GM19240 (cell line): ENCODE measurements around the gene WNT10A.

Source experiments
- DNase-seq: peaks from one replicate; pipeline ENCODE4 v3.0.0; 2011; ENCODE audit warnings: low spot score; ENCODE audit not compliant: insufficient read length

The WNT10A gene

DNA sequence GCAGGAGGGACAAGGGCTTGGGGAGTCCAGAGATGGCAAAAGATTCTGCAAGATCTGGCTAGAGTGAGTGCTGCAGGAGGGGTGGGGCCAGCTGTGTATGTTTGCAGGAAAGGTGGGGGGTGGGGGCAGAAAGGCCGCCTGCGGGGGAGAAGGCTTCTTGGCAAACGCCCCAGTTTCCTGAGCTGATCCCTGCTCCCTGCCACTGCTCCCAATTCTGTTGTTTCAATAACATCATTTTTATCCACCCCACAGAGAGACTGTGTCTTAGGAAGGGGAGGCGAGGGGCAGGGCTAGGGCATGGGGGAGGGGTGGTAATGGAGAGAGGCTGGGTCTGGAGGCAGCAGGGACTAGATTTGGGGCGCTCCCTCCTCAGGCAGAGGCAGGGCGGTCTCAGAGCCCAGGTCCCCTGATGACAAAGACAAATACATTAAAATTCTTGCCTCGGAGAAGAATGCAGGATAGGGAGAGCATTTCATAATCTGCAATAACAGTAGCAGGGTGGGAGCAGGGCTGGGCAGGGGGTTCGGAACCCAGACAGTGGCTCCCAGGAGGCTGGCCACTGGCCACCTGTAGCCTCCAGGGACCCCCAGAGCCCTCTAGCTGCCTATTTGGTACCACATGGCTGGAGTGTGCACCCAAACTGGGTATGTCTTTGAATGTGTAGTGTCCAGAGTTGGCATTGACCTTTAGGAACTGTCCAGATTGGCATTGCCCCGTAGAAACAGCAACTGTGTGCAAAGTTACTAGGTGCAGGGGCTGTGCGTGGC is 23.1 kb upstream of the WNT10A start:
- no peak for DNase-seq

DNA sequence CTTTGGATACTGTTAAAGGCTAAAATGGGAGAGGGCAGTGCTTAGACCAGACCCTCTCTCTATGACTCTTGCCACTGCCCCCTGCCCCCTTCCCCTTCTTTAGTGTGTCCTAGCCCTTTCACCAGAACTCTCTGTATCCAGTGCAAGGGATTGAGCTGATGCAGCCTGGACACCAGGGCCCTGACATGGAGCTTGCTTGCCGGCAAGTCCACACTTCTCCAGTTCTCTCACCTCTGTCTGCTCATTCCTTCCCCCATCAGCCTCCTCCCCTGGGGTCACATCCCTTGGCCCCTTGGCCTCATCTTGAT is 22.6 kb upstream of the WNT10A start:
- no peak for DNase-seq

DNA sequence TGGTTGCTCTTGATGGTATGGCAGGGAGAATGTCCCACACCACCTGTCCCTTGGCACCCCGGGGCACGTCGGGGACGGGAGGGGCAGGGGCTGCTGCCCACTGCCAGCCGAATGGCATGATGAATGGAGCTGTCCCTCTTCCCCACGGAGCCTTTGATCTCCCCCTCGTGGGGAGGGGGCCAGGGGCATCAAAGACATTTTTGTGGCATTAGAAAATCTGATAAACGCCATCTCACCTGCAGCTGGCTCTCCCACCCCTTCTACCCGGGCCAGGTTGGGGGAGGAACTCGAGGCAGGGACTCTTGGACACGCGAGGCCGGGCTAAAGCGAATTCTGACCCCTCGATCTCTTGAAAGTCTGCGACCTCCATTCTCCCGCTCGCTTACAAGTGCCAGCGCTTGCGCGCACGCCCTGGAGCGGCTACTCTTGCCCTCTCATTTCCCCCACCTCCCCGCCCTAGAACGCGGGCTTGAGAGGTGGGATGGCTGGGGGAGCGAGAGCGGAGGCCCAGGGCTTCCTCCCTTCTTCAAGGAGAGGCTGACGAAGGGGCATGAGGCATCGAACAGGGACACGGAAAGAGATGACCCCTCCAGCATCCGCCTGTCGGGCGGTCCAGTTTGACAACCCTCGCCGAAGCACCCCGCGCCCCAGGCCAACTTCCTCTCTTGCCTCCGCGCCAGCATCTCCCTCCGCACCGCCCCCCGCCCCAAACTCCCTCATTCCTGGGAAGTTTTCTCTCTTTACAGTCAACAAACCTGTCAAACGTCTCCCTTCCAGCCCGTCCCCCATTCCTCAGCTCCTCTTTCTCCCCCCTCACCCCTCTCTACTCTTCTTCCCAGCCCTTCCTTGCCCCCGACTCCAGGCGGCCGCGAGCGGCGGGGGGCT is 21.7 kb upstream of the WNT10A start:
- no peak for DNase-seq

DNA sequence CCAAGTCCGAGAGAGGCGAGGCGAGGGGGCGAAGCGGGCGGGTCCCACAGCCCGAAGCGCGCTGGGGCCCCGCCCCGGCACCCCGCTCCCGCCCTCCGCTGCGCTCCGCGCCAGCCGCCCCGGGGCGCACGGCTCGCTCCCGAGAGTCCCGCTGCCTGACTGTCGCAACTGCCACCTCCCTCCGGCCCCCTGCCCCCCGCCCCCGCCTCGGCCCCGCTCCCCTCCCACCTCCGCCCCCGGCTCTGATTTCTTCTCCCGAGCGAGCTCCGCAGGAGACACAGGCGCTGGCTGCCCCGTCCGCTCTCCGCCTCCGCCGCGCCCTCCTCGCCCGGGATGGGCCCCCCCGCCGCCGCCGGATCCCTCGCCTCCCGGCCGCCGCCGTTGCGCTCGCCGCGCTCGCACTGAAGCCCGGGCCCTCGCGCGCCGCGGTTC is 21.1 kb upstream of the WNT10A start, which contains the start of gene WNT6:
Gene WNT6 (plus strand): TSS at position 250 of the 432 bp plus-strand sequence. CDS start 233 bp downstream, outside the sequence.
- no peak for DNase-seq

DNA sequence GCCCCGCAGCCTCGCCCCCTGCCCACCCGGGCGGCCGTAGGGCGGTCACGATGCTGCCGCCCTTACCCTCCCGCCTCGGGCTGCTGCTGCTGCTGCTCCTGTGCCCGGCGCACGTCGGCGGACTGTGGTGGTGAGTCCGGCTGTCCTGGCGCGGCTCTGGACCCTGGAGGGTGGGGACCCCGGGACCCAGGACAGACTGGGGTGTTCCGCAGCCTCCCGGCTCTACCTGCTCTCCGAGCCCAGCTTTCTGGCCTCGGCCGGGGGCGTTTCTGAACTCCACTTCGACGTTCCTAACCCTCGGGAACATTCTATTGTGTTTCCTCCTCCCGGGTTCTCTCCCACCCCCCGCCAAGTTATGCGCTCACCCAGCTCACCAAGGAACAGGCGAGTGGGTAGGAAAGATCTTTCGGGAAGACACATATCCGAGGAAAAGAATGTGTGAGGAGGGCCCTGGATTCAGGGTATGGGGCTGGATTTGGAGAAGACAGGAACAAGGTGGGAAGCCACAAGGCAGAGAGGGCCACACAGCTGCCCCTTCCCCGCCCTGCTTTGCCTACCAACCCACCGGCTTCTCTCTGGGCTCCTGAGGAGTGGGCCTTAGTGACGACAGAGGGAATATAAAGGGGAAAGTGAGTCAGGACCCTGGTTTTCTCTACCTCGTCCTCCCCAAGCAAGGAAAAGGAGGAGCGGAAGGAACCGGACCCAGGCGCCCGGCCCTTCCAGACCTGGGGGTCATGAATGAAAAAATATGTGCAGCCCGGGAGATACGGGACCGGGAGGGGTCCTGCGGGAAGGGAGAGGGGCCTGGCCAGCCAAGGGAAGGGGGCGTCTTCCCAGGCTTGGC is 20.4 kb upstream of the WNT10A start:
- no peak for DNase-seq

DNA sequence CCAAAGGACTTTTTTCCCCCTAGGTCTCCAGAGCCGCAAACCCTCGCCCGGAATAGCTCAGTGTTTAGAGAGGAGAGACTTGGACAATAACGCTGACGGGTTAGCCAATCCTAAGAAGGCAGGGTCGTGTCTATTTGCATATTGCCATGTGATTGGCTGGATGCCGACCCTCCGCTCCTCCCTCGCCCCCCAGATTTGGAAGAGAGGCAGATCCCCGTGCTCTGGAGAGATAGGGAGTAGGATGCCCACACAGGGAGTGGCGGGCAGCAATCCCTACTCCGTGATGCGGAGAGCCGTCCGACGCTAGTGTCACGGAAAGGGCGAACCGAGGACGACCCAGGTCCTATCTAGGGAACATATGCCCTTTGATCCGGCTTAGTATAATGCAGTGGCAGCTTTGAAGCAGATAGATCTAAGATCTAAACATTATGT is 19.7 kb upstream of the WNT10A start:
- no peak for DNase-seq

DNA sequence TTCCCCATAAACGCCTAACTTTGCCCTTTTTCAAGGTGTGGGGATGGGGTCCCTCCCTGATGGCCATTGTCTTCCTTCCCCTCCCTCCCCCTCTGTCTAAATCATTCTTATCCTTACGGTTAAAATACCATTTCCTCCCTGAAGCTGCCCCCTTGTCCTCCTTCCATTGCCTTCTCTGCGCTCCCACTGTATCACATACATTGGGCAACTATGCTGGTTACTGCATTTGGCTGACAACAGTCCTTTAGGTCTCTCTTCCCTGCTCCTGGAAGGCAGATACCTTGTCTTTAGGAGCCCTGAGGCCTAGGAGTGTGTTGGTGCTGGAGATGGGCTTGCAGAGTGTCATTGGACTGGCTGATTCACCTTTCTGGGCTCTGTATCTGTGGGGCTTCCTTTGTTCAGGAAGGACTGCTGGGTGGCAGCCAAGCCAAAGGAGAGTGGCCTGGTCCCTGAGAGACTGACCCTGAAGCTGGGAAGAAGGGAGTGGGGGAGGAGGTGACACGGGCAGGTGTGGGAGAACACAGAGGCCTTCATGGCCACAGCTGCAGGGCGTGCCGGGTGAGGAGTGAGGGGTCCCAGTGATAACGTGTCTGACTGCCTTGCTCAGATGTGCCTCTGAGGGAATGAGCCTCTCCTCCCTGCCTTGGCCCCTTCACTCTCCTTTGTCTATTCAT is 18.9 kb upstream of the WNT10A start:
- DNase-seq: no peak

DNA sequence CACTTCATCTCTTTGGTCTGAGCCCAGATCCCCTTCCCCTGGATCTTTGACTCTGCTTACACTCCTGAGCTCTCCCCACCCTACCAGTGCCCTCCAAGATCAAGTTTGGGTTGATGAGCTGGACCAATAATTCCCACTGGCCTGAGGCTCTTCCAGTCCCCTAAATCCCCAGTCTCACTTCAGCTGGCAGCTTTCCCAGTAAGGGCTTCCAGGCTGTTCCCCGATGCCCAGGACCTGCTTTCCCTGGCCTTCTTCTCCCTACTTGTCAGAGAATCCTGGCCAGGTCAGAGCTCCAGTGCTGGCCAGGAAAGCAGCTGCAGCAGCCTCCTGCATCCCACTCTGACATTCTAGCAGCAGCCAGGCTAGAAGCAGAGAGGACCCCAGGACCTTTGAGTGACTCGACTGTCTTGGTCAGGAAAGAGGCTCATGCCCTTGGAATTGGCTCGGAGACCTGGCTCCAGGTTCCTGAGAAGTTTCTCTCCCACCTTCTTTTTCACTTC is 17.6 kb upstream of the WNT10A start:
- DNase-seq: no peak

DNA sequence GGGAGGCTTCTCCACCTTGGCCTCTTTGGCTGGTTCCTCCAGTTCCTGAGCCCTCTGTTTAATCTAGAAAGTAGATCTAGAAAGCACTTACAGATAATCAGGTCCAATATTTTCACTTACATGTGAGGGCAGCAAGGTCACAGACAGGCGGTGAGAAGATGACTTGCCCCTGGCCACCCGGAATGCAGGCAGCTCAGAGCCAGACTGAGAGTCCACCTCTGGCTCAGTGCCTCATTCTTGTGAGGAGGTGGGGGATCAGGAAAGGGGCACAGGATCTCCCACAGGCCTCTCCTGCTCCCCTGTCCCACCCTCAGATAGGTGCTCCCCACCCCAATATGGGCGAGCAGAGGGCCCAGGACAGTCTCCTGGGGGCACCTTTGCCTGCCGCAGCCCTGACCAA is 15.3 kb upstream of the WNT10A start:
- DNase-seq: no peak

DNA sequence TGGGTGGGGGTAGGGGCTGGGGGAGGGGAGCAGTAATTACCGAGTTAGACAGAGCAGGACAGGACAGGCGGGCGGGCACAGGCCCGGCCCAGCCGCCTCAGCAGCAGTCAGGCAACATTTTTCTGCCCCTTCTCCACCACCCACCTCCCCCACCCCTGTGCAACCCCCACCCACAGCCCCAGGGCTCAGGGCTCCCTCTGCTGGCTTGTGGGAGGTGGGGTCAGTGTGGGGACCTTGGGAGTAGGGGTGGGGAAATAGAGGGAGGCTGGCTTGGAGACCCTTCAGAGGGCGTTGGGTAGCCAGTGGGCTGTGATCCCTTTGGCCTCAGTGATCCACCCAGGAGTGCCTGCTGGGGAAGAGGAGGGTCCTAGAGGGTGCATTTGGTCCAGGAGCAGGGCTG is 14.7 kb upstream of the WNT10A start:
- DNase-seq: no peak

DNA sequence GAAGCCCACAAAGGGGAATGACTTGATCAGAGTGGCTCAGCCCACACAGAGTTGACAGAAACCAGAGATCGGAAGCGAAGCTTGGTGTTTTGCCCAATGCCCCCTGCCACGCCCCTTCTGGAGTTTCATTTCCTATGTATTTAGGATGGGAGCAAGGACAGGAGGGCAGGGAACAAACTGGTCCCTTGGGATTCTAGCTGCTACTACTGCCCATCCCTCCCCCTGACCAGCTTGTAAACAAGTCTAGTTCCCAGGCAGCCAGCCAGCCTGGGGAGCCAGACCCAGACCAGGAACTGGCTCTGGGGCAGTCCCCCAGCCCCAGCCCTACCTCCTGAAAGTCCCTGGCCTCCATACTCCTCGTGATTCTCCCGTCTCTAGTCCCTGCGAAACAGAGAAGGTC is 12.8 kb upstream of the WNT10A start:
- no peak for DNase-seq

DNA sequence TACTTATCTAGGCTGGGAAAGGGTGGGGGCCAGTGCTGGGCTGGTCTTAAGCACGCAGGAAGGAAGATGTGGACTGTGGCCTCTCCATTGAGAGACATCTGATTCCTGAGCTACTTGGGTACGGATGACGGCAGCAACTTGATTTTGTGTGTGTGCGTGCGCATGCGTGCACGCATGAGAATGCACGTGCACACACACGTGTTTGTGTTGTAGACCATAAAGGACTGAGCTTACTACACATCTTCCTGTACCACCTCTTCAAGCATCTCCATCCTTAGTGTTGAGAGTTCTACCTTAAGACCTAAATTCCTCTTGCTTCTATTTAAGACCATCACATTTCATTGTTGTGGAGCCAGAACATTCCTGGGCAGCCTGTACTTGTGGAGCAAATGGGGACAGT is 11.6 kb upstream of the WNT10A start:
- DNase-seq: no peak

DNA sequence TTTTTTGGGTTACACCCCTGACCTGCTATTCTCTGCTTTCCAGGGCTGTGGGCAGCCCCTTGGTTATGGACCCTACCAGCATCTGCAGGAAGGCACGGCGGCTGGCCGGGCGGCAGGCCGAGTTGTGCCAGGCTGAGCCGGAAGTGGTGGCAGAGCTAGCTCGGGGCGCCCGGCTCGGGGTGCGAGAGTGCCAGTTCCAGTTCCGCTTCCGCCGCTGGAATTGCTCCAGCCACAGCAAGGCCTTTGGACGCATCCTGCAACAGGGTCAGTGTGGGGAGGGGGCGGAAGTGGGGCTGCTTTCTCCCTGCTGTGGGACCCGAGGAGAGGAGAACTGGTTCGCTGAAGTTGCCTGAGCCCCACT is 9.7 kb upstream of the WNT10A start:
- no peak for DNase-seq

DNA sequence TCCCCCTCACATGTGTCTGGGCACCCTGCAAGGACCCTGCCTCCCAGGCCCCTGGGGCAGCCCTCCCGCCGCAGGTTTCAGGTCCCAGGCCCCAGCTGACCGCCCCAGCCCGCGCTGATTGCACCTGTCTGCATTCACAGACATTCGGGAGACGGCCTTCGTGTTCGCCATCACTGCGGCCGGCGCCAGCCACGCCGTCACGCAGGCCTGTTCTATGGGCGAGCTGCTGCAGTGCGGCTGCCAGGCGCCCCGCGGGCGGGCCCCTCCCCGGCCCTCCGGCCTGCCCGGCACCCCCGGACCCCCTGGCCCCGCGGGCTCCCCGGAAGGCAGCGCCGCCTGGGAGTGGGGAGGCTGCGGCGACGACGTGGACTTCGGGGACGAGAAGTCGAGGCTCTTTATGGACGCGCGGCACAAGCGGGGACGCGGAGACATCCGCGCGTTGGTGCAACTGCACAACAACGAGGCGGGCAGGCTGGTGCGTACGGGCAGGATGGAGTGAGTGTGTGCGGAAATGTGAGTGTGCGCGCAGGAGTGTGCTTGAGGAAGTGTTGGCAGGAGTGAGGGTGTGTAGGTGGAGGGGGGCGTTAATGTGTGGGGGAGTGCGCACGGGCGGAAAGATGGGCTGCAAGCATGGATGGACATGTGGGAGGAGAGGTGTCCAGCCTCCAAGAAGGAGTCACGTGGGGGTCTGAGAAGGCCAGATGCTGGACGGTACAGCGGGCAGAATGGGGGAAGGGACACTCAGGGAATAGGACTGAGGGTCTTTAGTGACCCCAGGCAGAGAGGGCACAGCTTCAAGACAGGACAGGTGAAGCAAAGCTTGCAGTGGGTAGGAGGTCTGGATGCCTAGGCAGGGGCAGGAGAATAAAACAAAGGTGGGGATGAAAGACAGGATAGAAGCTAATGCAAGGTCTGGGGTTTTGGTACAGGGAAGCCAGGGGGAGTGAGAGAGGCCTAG is 9.0 kb upstream of the WNT10A start:
- no peak for DNase-seq

DNA sequence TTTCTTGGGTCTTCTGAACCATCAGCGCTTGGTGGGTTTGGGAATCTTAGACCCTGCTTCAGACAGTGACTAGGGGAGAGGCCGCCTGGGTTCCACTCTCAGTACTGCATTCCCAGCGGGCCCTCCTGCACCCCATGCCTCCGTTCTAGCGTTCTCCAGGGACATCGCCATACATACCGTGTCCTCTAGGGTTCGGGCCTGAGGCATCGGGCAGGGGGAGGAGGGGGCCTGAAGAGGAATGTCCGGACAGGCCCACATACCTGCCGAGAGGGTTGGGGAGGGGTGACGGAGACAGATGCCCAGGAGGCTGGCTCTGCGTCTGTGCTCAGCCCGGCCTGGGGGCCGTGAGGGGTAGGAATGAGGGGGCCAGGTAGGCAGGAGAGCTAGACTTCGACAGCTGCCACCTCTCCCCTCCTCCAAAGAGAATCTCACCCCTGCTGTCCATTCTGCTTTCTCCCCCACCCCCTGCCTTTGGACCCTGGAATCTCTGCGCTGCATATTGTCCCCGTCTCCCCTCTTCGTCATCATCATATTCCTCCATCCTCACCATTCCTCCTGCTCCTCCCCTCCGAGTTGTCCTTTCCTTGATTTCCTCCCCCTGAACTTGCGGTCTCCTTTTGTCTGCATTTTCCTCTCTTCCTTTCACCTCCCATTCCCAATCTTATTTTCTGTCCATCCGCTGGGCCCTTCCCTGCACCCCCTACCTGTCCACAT is 7.8 kb upstream of the WNT10A start:
- DNase-seq: no peak

DNA sequence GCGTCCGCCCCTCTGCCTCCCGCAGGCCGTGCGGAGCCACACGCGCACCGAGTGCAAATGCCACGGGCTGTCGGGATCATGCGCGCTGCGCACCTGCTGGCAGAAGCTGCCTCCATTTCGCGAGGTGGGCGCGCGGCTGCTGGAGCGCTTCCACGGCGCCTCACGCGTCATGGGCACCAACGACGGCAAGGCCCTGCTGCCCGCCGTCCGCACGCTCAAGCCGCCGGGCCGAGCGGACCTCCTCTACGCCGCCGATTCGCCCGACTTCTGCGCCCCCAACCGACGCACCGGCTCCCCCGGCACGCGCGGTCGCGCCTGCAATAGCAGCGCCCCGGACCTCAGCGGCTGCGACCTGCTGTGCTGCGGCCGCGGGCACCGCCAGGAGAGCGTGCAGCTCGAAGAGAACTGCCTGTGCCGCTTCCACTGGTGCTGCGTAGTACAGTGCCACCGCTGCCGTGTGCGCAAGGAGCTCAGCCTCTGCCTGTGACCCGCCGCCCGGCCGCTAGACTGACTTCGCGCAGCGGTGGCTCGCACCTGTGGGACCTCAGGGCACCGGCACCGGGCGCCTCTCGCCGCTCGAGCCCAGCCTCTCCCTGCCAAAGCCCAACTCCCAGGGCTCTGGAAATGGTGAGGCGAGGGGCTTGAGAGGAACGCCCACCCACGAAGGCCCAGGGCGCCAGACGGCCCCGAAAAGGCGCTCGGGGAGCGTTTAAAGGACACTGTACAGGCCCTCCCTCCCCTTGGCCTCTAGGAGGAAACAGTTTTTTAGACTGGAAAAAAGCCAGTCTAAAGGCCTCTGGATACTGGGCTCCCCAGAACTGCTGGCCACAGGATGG is 7.1 kb upstream of the WNT10A start:
- DNase-seq: no peak

DNA sequence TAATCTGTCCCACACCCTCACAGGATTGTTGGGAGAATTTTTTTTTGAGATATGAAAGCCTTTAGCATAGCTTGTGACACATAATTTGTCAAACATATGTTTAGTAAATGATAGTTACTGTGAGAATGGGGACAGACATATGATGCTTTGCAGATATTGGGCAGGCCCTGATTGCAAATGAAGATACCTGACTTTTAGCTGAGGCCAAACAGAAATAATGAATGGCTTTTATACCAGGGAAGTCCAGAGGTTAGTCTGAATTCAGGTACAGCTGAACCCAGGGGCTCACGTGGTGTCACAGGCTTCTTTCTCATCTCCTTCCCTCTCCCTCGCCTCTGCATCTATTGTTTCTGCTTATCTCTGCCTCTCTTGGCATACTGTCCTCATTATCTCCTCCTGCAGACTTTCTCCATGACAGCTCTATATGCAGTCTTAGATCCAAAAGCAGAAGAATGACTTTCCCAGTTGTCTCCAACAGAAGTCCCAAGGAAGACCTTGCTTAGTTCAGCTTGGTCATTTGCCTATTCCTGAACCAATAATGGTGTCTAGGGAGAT is 4.9 kb upstream of the WNT10A start:
- DNase-seq: no peak

DNA sequence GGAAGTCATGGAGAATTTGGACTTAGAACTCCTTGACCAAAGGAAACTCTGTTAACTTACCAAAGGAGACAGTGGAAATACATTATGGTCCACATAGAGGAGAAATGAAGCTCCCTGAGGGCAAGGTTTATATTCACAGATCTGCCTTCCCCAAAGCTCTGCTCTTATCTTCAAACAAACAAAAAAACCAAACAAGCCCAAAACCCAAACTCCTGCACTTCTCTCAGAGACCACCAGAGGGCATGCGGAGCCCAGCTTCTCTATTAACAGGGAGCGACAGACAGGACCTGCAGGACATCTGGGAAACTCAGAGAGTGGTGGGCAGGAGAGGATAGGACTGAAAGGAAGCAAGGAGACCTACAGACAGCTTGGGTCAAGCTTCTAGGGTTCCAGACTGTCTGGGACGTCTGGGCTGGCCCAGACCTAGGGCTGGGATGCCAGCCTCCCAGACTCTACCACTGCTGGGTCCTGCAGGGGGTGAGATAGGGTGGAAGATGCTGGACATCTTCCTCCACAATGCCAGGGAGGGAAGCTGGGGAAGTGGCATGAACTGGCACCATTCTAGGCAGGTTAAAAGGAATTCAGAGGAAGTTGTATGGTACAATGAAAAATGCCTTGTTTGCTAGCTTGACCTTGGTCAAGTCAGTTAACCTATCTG is 4.0 kb upstream of the WNT10A start:
- no peak for DNase-seq
